HL-60 (cell line): Measurements from ENCODE around the gene EYA2.
"Not testable (repeated sequence)": the region's sequence is repeated elsewhere in the genome, so short reads cannot be mapped to it uniquely, and the experiment has no call there.

Source experiments
- CTCF ChIP-seq: IDR thresholded peaks from one replicate; pipeline ENCODE4 v1.5.1; 2011; ENCODE audit warnings: low read length, control low read depth, inconsistent platforms; ENCODE audit not compliant: insufficient read depth
- POLR2AphosphoS5 ChIP-seq: IDR thresholded peaks from 2 replicates; pipeline ENCODE4 v1.6.1; 2012; ENCODE audit warnings: low read depth
- REST ChIP-seq: IDR thresholded peaks from 2 replicates; pipeline ENCODE4 v1.6.1; 2012; ENCODE audit warnings: low read depth; ENCODE audit not compliant: insufficient replicate concordance

- not testable (repeated sequence) for TF ChIP-seq CTCF, REST, POLR2AphosphoS5
Observed at GRCh38 chr20:47176217-47176616, 281.6 kb downstream of the EYA2 start.
